Tibial artery (tissue), 4 donors: ENCODE data around the gene MROH9.

ENCODE experiments used
- DNase-seq, 2 donors: peaks; one replicate each; pipeline ENCODE4 v3.0.0-alpha.2; 2019
- H3K27ac ChIP-seq, 2 donors: fragments of 200-600 bp; sonication (generic) in 1 of 2; 1 replicate in 1 of 2; 2 replicates in 1 of 2; pipeline ENCODE4 v1.5.1; 2018 to 2019; ENCODE audit warnings: mild to moderate bottlenecking in 1 of 2
- H3K27me3 ChIP-seq, 2 donors: fragments of 200-600 bp; sonication (generic) in 1 of 2; one replicate each; pipeline versions ENCODE4 v1.5.1 to v1.6.0; 2016 to 2019
- H3K36me3 ChIP-seq, 3 donors: fragments of 200-600 bp; sonication (generic) in 2 of 3; one replicate each; pipeline ENCODE4 v1.5.1; 2016 to 2019; ENCODE audit warnings: mild to moderate bottlenecking in 2 of 3
- H3K4me1 ChIP-seq, 4 donors: fragments of 200-600 bp; sonication (generic) in 2 of 4; 1 replicate in 3 of 4; 2 replicates in 1 of 4; pipeline ENCODE4 v1.5.1; 2016 to 2019
- H3K4me3 ChIP-seq, 2 donors: fragments of 200-600 bp; sonication (generic) in 1 of 2; 1 replicate in 1 of 2; 2 replicates in 1 of 2; pipeline ENCODE4 v1.5.1; 2018 to 2019; ENCODE audit warnings: mild to moderate bottlenecking in 2 of 2
- H3K9me3 ChIP-seq, 3 donors: fragments of 200-600 bp; sonication (generic) in 1 of 3; one replicate each; pipeline ENCODE4 v1.5.1; 2016 to 2019
- intact Hi-C: fragments of 100-400 bp; cut with DNase I; formaldehyde crosslinking; loops from one replicate; pipeline ENCODE4 v1.15.0; 2023; ENCODE audit warnings: low total_unique reads
- TF ChIP-seq, protein P1 (sequence below), 2 experiments: fragments of 200-600 bp in 1 of 2; fragments of 450-650 bp in 1 of 2; IDR thresholded peaks; one replicate each; pipeline ENCODE4 v1.5.1; 2017 to 2019; ENCODE audit warnings: antibody characterized with exemption in 2 of 2, mild to moderate bottlenecking in 1 of 2, moderate library complexity in 1 of 2

MROH9 gene

GRCh38 chr1:170970256-170970655, 34.9 kb downstream of the MROH9 start:
- Histone ChIP-seq H3K4me1 (peaks cover 0 to 10% (median 1%) of the 10 kb centered on the region in 4 donors), H3K27ac (no peak overlapping the region), H3K9me3 (peaks cover 0 to 1% (median 0%) of the 10 kb centered on the region in 3 donors), H3K27me3 (no peaks in the 10 kb centered on the region), H3K36me3 (no peaks in the 10 kb centered on the region), H3K4me3 (no peak overlapping the region)
- intact Hi-C loops = no loop called here
- TF ChIP-seq, protein P1, sequence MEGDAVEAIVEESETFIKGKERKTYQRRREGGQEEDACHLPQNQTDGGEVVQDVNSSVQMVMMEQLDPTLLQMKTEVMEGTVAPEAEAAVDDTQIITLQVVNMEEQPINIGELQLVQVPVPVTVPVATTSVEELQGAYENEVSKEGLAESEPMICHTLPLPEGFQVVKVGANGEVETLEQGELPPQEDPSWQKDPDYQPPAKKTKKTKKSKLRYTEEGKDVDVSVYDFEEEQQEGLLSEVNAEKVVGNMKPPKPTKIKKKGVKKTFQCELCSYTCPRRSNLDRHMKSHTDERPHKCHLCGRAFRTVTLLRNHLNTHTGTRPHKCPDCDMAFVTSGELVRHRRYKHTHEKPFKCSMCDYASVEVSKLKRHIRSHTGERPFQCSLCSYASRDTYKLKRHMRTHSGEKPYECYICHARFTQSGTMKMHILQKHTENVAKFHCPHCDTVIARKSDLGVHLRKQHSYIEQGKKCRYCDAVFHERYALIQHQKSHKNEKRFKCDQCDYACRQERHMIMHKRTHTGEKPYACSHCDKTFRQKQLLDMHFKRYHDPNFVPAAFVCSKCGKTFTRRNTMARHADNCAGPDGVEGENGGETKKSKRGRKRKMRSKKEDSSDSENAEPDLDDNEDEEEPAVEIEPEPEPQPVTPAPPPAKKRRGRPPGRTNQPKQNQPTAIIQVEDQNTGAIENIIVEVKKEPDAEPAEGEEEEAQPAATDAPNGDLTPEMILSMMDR (IDR thresholded peaks at IDR 0.05) = no peak
- DNase-seq = no peak

DNA sequence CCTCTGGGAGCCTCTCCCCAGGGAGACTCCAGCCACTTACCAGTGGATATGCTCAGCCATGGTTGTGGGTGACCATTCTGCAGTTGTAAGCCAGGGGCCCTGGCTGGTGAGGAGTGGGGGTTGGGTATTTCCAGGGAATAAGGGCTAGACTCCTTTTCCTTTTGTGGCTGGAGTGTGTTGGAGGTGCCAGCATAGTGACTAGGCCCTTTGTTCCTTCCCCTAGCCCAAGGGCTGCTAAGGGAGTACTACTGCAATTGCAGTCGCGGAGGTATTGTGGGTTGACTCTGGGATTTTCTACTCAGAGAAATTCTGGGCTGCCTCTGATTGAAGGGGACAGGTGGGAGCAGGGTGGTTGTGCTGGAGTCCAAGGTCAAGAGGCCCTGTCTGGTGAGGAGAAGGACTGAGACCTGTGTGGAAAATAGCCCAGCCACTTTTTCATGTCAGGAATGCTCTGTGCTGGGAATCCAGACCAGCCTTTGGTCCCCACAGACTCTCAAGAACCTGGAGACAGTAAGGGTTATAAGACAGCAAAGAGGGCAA, 43.1 kb downstream of the MROH9 start:
- DNase-seq = no peak
- intact Hi-C loops = no loop called here

GRCh38 chr1:170985406-170985805, 50.1 kb downstream of the MROH9 start:
- Histone ChIP-seq H3K9me3 (no peaks in the 10 kb centered on the region), H3K27me3 (no peaks in the 10 kb centered on the region), H3K27ac (no peak overlapping the region), H3K4me3 (no peak overlapping the region), H3K36me3 (no peaks in the 10 kb centered on the region), H3K4me1 (no peaks in the 10 kb centered on the region)
- intact Hi-C loops = no loop called here
- DNase-seq = no peak
- TF ChIP-seq, protein P1 (IDR thresholded peaks at IDR 0.05) = no peak

More for the DNA sequence above, 43.1 kb downstream of the MROH9 start:
- Histone ChIP-seq H3K9me3 (peaks cover 0 to 15% (median 0%) of the 10 kb centered on the region in 3 donors), H3K4me1 (no peaks in the 10 kb centered on the region), H3K36me3 (no peaks in the 10 kb centered on the region), H3K4me3 (no peak overlapping the region), H3K27ac (no peak overlapping the region), H3K27me3 (no peaks in the 10 kb centered on the region)
- TF ChIP-seq, protein P1 (IDR thresholded peaks at IDR 0.05) = no peak

- H3K27ac ChIP-seq = no peak overlapping the region
- no peak for DNase-seq
- intact Hi-C loops = no loop called here
- no peaks in the 10 kb centered on the region for H3K9me3 ChIP-seq
- H3K4me1 ChIP-seq = no peaks in the 10 kb centered on the region
- no peak overlapping the region for H3K4me3 ChIP-seq
- H3K36me3 ChIP-seq = no peaks in the 10 kb centered on the region
- no peaks in the 10 kb centered on the region for H3K27me3 ChIP-seq
- TF ChIP-seq, protein P1 (IDR thresholded peaks at IDR 0.05) = no peak
These were observed 51.6 kb downstream of the MROH9 start for GRCh38 chr1:170986901-170987300.

- Histone ChIP-seq H3K27me3 (no peaks in the 10 kb centered on the region), H3K27ac (no peak overlapping the region), H3K4me1 (no peaks in the 10 kb centered on the region), H3K36me3 (no peaks in the 10 kb centered on the region), H3K4me3 (no peak overlapping the region), H3K9me3 (no peaks in the 10 kb centered on the region)
- TF ChIP-seq, protein P1 (IDR thresholded peaks at IDR 0.05) = no peak
- no peak for DNase-seq
- intact Hi-C loops = no loop called here
These were observed 52.1 kb downstream of the MROH9 start for GRCh38 chr1:170987424-170987823.

DNA sequence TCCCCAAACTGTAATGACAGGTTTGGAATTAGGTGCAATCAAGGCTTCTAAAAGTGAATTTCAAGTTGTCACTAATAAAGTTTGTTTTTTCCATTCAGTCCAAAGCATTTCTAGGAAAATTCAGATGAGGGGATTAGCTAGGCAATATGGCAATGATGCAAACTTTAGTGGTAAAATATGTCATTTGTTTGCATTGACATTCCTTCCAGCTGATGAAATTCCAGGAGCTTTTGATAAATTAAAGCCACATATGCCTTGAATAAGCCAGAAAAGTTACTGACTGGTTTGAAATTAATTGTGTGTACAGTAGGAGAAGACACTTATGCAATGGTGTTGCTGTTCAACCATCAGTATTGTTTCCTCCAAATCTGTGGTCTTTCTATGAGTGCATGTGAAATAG, 57.8 kb downstream of the MROH9 start:
- TF ChIP-seq, protein P1 (IDR thresholded peaks at IDR 0.05) = no peak
- Histone ChIP-seq H3K27ac (no peak overlapping the region), H3K4me1 (no peaks in the 10 kb centered on the region), H3K4me3 (no peak overlapping the region), H3K9me3 (no peaks in the 10 kb centered on the region), H3K36me3 (no peaks in the 10 kb centered on the region), H3K27me3 (no peaks in the 10 kb centered on the region)
- intact Hi-C loops = no loop called here
- DNase-seq = no peak
